Cerebellar cortex (tissue), 1 donor: Measurements from ENCODE around the gene RAET1L.
"Not testable (repeated sequence)": the region's sequence is repeated elsewhere in the genome, so short reads cannot be mapped to it uniquely, and the experiment has no call there.

Source experiments
- DNase-seq: peaks from one replicate; pipeline ENCODE4 v3.0.0-alpha.2; 2015; ENCODE audit warnings: low spot score

RAET1L gene

GRCh38 chr6:150016324-150017185 is 8.8 kb downstream of the RAET1L start:
- peak; percentile 87 for DNase-seq

GRCh38 chr6:150015281-150016001 is 9.9 kb downstream of the RAET1L start:
- not testable (repeated sequence) for DNase-seq

GRCh38 chr6:150014623-150015280 is 10.6 kb downstream of the RAET1L start:
- DNase-seq, result not testable (repeated sequence)

- not testable (repeated sequence) for DNase-seq
Observed at GRCh38 chr6:150013785-150014622, 11.3 kb downstream of the RAET1L start.

GRCh38 chr6:150012846-150013784 is 12.2 kb downstream of the RAET1L start:
- not testable (repeated sequence) for DNase-seq

GRCh38 chr6:150008588-150008987 is 16.7 kb downstream of the RAET1L start:
- DNase-seq, result no peak

- DNase-seq, result peak; percentile 20
Observed at GRCh38 chr6:150006961-150007464, 18.3 kb downstream of the RAET1L start.

GRCh38 chr6:150005761-150006651 is 19.3 kb downstream of the RAET1L start:
- DNase-seq, result no peak

GRCh38 chr6:150004783-150005717 is 20.3 kb downstream of the RAET1L start:
- peak; percentile 74 for DNase-seq

GRCh38 chr6:150004101-150004782 is 21.1 kb downstream of the RAET1L start:
- DNase-seq, result no peak

- not testable (repeated sequence) for DNase-seq
Observed at GRCh38 chr6:150003599-150003998, 21.7 kb downstream of the RAET1L start.

GRCh38 chr6:150002710-150003109 is 22.6 kb downstream of the RAET1L start:
- DNase-seq, result no peak

- no peak for DNase-seq
Observed at GRCh38 chr6:150001295-150002008, 23.9 kb downstream of the RAET1L start.

GRCh38 chr6:149999636-150000035 is 25.7 kb downstream of the RAET1L start:
- DNase-seq, result no peak

GRCh38 chr6:149995971-149996370 is 29.4 kb downstream of the RAET1L start:
- no peak for DNase-seq

- no peak for DNase-seq
Observed at GRCh38 chr6:149995235-149995750, 30.0 kb downstream of the RAET1L start.

GRCh38 chr6:149991838-149992237 is 33.5 kb downstream of the RAET1L start:
- DNase-seq, result no peak
